ENCODE measurements around the gene PRIM1. TPM values are rescaled to one million over a fixed set of nuclear protein-coding genes. Genes with fewer than 3 reads are reported as not detected.

PRIM1 gene
- total RNA-seq, 2 donors from 2014 or later, result 2.2 to 2.6 TPM

DNA sequence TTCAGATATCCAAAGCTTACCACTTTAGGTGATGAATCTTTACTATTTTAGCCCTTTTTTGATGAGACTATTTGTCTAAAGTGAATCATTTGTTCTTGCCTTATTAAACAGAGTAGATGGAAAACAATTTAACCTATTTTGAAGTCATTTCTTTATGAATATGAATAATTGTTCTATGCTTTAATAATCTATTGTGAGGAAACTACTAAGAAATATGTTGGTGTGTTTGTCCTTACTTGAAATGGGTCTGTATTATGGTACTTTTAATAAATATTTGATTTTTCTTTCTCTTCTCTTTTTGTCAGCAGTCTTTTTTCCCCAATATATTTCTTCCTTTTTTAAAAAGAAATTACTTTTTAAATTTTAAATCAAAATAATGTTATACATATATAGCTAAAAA lies 35.4 kb upstream of the PRIM1 start:
- Histone ChIP-seq H3K27ac (no peak overlapping the region), H3K4me1 (no peaks in the 10 kb centered on the region), H3K27me3 (no peaks in the 10 kb centered on the region), H3K4me3 (no peak overlapping the region), H3K36me3 (no peaks in the 10 kb centered on the region), H3K9me3 (no peaks in the 10 kb centered on the region)
- DNase-seq (ENCODE audit: low spot score), result no peak
- TF ChIP-seq, protein P1, sequence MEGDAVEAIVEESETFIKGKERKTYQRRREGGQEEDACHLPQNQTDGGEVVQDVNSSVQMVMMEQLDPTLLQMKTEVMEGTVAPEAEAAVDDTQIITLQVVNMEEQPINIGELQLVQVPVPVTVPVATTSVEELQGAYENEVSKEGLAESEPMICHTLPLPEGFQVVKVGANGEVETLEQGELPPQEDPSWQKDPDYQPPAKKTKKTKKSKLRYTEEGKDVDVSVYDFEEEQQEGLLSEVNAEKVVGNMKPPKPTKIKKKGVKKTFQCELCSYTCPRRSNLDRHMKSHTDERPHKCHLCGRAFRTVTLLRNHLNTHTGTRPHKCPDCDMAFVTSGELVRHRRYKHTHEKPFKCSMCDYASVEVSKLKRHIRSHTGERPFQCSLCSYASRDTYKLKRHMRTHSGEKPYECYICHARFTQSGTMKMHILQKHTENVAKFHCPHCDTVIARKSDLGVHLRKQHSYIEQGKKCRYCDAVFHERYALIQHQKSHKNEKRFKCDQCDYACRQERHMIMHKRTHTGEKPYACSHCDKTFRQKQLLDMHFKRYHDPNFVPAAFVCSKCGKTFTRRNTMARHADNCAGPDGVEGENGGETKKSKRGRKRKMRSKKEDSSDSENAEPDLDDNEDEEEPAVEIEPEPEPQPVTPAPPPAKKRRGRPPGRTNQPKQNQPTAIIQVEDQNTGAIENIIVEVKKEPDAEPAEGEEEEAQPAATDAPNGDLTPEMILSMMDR (IDR thresholded peaks at IDR 0.05), result no peak

DNA sequence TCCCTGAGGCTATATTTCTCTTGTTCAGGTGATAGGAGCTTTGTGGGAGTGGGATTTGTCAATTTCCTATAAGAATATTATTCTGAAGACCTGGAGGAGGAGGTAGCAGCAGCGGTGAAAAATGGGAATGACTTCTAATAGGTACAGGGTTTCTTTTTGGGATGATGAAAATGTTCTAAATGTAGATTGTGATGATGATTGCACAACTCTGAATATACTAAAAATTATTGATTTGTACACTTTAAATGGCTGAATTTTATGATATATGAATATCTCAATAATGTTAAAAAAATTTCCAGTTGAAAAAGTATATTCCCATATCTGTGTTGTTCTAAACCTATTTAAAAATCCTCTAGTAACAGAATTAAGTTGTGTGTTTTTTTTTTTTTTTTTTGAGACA lies 33.8 kb upstream of the PRIM1 start:
- Histone ChIP-seq H3K27ac (no peak overlapping the region), H3K27me3 (no peaks in the 10 kb centered on the region), H3K36me3 (no peaks in the 10 kb centered on the region), H3K9me3 (no peaks in the 10 kb centered on the region), H3K4me1 (no peaks in the 10 kb centered on the region), H3K4me3 (no peak overlapping the region)
- no peak for DNase-seq (ENCODE audit: low spot score)
- TF ChIP-seq, protein P1 (IDR thresholded peaks at IDR 0.05), result no peak

DNA sequence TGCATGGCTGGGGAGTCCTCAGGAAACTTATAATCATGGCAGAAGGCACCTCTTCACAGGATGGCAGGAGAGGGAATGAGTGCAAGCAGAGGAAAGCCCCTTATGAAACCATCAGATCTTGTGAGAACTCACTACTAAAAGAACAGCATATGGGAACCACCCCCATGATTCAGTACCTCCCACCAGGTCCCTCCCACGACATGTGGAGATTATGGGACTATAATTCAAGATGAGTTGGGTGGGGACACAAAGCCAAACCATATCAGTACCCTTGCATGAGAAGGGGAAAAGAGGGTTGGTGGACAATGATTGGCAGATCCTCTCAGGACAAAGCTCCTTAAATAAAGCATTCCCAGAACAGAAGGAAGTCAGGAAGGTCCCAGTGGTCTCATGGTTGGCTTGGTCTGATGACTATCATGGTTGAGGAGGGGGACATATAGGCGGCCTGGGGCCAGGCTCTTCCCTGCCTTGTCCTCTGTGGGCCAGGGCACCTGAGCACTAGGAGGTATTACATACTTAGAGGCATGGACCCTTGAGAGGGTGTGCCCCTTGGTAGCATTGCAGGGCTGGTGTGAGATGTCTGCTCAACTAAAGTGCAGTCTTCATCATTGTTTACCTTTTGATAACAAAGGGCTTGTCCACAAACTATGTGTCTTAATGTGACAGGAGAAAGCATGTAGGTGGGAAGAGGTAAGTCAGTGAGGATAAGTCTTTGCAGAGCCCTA lies 33.2 kb upstream of the PRIM1 start:
- Histone ChIP-seq H3K27me3 (no peaks in the 10 kb centered on the region), H3K4me3 (no peak overlapping the region), H3K27ac (no peak overlapping the region), H3K4me1 (no peaks in the 10 kb centered on the region), H3K9me3 (no peaks in the 10 kb centered on the region), H3K36me3 (no peaks in the 10 kb centered on the region)
- TF ChIP-seq, protein P1 (IDR thresholded peaks at IDR 0.05), result no peak
- DNase-seq (ENCODE audit: low spot score), result no peak

DNA sequence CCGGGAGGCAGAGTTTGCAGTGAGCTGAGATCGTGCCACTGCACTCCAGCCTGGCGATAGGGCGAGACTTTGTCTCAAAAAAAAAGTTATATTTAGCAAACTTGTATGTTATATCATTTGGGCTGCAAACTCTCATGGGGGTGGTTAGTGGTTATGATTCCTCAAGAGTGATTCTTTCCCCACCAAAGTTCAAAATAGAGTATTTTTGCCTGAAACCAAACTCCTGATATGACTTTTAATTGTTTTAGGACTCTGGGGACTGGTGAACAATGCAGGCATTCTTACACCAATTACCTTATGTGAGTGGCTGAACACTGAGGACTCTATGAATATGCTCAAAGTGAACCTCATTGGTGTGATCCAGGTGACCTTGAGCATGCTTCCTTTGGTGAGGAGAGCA lies 29.6 kb upstream of the PRIM1 start:
- Histone ChIP-seq H3K27me3 (no peaks in the 10 kb centered on the region), H3K4me3 (no peak overlapping the region), H3K36me3 (no peaks in the 10 kb centered on the region), H3K4me1 (no peaks in the 10 kb centered on the region), H3K9me3 (no peaks in the 10 kb centered on the region), H3K27ac (no peak overlapping the region)
- DNase-seq (ENCODE audit: low spot score), result no peak
- TF ChIP-seq, protein P1 (IDR thresholded peaks at IDR 0.05), result no peak

DNA sequence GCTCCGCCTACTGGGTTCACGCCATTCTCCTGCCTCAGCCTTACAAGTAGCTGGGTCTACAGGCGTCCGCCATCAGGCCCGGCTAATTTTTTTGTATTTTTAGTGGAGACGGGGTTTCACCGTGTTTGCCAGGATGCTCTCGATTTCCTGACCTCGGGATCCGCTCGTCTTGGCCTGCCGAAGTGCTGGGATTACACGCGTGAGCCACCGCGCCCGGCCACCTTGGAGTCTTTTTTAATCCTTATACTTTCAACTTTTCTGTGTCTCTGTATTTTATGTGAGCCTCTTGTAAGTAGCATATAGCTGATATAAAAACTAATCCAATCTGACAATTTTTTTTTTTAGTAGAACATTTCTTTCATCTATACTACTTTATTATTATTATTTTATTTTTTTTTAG lies 26.6 kb upstream of the PRIM1 start:
- Histone ChIP-seq H3K27me3 (no peaks in the 10 kb centered on the region), H3K4me1 (no peaks in the 10 kb centered on the region), H3K9me3 (no peaks in the 10 kb centered on the region), H3K27ac (no peak overlapping the region), H3K4me3 (no peak overlapping the region), H3K36me3 (no peaks in the 10 kb centered on the region)
- TF ChIP-seq, protein P1 (IDR thresholded peaks at IDR 0.05), result no peak
- no peak for DNase-seq (ENCODE audit: low spot score)

DNA sequence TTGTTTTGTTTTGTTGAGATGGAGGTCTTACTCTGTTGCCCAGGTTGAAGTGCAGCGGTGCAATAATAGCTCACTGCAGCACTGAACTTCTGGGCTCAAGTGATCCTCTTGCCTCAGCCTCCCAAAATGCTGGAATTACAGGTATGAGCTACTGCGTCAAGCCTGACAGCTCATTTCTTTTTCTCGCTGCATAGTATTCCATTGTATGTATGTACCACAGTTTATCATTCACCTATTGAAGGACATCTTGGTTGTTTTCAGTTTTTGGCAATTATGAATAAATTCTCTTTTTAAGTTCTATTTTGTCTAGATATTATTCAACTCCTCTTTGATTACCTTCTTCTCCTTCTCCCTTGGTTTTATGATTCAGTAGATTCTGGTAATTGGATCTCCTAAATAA lies 24.5 kb upstream of the PRIM1 start:
- TF ChIP-seq, protein P1 (IDR thresholded peaks at IDR 0.05), result no peak
- Histone ChIP-seq H3K36me3 (no peaks in the 10 kb centered on the region), H3K4me3 (no peak overlapping the region), H3K27me3 (no peaks in the 10 kb centered on the region), H3K4me1 (no peaks in the 10 kb centered on the region), H3K9me3 (no peaks in the 10 kb centered on the region), H3K27ac (no peak overlapping the region)
- DNase-seq (ENCODE audit: low spot score), result no peak

Measured in right atrium auricular region (tissue), 2 donors.